GM18867 (cell line): Measurements from ENCODE around the gene GP1BB.

ENCODE experiments used
- ATAC-seq: cut with Tn5 transposase; IDR thresholded peaks from one replicate; pipeline ENCODE4 v1.9.1; 2021; ENCODE audit warnings: mild to moderate bottlenecking, moderate library complexity; ENCODE audit not compliant: unreplicated experiment

The GP1BB gene

DNA sequence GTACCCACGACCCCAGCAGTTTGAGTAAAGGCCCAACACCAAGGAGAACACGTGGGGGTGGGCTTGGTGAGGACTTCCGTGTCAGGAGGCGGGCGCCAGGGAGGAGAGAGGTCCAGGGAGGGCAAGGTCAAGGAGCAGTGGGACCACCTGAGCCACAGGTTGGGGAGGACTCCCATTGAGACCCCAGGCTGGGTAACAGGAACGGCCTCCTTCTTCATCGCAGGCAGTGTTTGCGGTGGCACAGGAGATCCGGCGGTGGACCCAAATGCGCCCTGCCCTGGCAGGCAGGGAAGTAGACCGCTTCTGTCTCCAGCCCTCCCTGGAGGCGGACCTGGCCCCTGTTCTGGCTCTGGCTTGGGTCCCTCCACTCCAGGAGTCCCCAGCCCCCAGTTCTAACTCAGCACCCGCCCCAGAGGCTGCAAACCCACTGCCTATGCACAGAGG, 31.4 kb downstream of the GP1BB start:
- ATAC-seq, result no peak

DNA sequence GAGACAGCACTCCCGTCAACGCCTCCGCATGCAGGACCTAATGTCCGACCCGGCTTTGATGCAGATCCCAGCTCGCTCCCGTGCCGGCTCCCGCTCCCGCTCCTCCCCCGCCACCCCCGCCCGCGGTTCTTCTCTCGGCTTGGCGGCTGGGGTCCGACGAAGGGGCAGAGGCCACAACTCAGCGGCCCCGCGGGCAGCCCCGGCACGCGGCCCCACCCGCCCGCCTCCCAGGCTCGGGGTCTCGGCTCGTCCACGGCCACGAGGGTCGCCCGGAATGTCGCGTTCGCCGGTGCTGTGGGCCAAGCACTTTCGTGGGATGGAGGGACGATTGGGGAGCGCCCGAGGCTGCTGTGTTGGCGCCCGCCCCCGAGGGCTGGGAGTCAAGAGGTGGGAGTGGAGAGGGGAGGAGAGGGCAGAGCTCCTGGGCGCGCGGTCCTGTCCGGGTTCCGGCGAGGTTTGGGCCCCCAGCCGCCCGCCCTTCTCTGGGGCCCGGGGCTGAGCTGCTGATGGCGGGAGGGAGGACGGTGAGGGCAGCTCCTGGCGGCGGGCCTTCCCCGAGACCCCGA, 31.9 kb downstream of the GP1BB start:
- no peak for ATAC-seq

DNA sequence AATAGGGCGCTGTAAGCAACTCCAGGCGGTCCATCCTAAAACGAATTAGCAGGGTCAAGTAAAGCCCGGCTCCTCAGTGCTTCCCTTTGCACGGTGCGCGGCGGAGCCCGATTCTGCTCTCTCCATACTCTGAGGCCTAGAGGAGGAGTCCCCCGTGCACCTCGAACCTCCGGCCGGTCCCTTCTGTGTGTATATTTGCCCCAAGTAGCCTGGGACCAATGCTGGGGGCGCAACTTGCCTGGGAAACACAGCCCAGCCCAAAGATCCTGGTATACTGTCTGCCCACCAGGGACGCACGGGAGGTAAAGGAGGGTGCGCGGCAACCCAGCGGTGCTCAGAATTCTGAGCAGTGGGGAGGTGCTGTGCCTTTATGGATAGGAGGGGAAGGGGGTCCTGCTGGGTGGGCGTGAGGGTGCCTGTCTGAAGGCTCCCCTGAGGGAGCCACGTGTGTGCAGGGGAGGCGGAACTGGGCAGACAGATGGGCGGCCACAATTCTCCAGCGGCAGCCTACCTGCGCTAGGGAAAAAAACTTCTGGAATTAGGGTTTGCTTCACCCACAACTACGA, 32.5 kb downstream of the GP1BB start:
- ATAC-seq, result no peak

DNA sequence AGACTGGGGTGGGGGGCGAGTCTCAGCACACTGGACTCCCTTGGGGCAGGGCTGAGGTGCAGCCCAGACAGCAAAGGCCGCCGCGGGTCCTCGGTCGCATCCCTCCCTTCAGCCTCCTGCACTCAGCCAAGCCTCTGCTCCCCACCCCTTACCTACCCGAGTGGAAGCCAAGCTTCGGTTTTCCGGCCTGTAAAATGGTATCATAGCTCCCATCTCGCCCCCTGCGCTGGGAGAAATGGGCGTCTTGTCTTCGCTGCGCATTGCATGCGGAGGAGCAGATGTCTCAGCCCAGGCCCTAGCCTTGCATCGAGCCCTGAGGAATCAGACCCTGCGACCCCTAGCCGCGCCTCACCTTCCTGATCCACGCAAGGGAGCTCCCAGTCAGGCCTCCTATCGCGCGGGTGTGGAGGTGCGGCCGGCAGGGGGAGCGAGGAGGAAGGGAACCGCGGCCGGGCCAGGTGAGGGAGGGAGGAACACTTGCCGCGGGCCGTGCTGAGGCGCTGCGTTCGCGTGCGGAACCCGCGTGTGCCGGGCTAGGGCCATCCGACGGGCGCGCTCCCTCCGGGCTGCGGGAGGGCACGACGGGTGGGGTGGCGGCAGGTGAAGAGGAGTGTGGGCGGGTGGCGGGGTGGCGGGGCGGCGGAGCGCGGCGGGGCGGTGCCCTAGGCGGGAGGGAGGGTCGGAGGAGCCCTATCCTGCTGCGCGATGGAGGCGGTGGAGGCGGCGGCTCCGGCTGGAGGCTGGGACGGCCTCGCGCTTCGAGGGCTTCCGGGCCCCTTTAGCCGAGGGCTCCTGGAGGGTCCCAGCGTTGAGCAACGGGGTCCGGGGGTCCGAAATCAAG, 33.2 kb downstream of the GP1BB start:
- ATAC-seq, result no peak

DNA sequence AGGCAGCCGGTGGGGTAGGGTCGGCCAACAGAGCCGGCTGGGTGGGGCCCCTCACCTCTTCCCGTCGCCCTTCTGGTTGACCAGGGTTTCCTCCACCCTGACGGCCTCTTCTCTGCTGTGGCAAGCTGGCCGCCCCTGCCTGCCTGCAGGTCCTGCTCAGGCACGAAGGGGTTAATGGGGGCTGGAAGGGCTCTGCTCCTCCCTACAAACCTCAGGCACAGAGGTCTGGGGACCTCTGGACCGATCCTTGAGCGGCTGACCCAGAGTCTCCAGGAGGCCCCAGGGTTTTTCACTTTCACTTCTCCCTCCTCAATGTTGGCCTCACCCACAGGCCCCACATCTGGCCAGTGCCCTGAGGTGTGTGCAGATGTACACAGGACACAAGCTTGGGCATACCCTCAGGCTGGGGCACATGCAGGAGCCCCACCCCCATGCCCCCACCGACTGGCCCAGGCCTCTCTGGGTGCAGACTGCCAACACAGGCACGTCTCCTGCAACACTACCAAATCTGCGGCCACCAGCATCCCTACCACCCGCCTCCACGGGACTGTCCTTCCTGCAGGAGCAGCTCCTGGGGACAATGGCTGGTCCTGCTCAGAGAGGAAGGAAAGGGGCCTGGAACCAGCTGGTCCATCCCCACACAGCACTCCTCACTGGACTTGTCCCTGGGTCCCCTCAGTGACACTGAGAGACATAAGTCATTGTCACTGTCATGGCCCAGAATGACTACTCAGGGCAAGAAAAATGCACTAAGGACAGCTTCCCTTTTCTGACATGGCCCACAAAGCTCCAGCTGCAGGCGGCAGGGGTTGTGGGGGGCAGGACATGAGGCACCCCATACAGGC, 34.0 kb downstream of the GP1BB start:
- no peak for ATAC-seq

DNA sequence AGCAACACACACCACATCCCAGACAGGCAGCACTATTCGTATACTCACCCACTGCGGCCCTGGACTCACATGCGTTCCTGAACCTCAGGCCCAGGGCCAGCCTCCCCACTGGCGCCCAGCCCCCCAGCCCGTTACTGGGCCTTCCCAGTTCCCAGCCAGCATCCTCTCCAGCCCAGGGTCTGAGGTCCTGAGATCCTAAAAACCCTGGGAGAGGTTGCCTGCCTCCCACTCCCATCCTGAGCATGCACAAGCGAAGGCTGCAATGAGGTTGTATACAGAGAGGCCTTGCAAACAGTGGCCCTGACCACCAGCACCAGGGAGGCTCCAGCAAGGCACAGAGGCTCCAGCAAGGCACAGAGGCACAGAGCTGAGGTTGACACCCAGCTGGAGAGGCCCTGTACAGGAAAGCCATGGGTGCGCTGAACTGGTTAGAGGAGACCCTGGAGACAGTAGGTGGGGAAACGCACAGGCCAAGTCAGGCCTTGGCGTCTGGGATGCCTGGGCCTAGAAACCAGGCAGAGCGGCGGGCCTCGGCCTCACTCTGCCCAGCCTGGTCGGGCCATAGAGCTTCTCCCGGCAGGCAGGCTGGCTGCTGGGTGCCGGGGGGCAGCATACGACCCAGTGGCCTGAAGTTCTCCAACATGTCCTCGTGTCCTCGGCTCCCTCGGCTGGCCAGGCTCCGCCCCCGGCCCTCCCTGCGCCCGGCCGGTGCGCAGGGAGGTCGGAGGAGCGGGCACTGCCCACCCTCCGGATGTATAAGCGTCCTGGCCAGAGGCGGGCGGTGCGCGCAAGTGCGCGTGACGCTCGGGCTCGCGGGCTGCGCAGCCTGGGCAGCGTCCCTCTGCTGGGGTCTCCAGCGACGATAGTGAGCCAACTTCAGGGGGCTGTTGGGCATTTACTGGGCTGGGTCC, 34.9 kb downstream of the GP1BB start:
- no peak for ATAC-seq

DNA sequence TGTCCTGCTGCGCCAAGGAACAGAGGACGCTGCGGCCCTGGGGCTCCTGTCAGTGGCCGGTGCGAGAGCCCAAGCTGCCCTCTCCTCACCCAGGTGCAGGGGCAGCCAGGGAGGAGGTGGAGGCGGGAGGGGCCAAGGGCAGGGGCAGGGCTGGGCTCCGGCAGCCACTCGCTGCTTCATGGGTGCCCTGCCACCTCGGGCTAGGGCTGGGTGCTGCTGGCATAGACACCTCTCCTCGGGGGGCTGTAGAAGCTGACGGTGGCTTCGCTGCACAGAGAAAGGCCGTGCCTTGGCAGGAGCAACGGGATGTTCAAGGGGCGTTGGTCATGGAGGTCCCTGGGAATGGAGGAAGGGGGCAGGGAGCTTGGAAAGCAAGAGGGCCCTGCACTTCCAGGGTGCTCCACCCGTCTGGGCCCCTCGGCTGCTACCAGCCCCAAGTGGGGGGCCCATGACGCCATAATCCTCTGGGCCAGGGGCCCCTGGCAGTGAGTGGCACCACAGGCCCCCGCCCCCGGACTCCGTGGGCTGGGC, 35.6 kb downstream of the GP1BB start:
- no peak for ATAC-seq

DNA sequence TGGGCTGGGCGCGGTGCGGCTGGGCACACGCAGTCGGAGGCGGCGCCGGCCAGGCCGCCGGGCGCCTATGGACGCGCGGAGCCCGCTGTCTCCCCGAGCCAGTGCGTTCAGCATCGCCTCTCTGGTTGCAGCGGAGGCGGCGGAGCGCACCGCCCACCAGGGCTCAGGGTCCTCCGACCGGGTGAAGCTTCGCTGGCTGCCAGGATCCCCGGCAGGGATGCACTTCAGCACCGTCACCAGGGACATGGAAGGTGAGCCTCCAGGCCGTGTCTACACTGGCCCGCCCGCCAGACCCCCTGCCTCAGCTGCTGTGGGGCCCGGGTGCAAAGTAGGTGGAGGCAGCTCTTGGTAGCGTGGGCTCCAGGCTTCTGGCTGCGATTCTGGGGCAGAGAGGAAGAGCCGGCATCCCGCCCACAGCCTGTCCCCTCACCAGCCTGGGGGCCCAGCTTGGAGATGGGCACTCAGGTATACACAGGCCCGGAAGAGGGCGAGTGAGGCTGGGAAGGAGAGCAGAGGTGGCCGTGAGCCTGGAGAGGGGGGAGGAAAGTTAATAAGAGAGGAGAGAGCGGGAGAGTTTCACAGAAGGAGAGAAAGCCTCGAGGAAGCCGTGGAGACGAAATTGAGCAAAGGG, 36.2 kb downstream of the GP1BB start:
- ATAC-seq, result no peak

DNA sequence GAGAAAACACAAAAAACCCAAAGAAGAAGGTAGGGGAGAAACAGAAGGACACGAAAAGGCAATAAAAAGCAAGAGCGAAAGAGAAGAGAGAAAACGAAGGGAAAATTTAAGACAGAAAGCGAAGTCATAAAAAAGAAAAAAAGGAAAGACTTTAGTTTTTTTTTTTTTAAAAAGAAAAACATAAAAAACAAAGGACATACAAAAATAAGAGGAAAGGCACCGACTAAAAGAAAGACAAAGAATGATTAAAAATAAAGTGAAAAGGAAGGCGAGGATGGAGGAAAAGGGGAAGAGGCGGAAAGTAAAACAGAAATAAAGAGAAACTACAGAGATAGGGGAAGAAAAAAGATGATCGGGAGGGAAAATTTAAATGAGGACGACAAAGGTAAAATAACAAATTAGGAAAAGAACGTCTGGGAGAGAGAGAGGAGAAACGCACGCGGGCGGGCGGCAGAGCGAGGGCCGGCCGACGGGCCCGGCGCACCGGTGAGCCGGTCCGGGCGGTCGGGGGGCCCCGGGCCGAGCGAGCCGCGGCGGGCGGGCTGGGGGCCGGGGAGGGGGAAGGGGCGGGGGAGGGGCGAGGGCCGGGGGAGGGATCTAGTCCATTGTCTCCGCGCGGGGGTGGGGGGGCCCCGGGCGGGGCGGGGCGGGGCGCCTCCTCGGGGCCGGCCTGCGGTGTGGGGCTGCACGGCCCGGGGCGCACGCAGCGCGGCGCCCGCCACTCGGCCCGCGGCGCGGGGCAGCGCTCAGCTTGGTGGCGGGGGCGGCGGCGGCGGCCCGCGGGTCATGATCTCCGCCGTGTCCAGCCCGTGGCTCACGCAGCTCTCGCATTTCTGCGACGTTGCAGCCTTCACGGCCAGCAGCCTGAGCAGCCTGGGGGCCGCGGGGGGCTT, 37.0 kb downstream of the GP1BB start, which contains the start of gene TBX1:
TSS of gene TBX1 (plus strand) at position 721 of the 893 bp plus-strand sequence. CDS start at position 787, 66 bp downstream.
- no peak for ATAC-seq

DNA sequence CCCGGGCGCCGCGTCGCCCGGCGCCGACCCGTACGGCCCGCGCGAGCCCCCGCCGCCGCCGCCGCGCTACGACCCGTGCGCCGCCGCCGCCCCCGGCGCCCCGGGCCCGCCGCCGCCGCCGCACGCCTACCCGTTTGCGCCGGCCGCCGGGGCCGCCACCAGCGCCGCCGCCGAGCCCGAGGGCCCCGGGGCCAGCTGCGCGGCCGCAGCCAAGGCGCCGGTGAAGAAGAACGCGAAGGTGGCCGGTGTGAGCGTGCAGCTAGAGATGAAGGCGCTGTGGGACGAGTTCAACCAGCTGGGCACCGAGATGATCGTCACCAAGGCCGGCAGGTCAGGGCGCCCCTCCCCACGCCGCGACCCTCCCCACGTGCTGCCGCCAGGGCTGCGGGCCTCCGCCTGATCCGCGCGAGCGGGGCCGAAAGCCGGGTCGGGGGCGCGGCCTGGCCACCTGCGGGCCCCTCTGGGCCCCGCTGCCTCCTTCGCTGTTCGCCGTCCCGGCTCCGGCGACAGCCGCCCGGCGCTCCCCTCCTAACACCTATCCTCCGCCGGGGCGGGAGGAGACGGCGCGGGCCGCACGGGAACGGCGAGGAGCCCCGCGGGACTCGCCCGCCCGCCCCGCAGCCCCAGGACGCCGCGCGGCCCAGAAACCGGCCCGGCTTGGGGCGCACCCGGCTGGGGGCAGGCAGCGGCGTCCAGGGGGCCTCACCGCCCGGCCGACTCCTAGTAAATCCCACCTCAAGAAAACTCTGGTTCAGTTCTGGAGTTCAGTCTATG, 37.8 kb downstream of the GP1BB start:
- ATAC-seq, result no peak

DNA sequence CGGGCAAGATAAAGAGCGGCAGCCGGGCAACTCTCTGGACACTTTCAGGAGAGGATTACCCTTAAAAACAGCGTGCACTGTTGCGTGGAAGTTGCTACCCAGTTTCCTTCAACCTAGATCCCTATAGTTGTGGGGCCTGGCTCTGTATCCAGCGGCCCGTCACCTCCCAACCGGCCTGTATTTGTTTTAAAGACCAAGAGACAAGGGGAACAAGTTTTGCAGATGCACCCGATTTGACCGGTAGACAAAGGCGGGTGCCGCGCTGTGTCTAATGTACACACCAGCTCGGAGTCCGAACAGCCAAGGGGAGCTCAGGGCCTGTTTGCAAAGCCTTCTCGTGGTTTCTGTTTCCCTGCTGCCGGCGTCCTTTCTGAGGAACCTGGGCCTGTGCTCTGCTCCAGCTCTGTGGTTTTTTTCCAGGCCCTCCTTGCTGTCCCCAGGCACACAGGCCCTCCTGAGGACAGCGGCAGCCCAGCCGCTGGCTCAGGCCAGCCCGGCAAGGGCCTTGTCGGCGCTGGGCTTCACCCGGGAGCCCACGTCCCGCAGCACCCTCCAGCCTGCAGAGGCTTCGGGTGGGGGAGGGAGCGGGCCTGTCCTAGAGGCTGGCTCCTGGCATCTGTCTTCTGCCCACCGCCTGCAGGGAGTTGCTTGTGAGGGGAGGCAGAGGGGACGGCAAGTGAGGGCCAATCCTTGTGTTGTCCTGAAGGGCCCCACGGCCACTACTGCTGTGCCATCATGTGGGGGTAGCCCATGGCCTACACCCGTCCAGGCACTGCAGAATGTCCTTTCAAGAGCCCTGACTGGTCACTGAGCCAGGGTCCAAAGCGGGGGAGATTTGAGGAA, 38.6 kb downstream of the GP1BB start:
- ATAC-seq, result no peak

DNA sequence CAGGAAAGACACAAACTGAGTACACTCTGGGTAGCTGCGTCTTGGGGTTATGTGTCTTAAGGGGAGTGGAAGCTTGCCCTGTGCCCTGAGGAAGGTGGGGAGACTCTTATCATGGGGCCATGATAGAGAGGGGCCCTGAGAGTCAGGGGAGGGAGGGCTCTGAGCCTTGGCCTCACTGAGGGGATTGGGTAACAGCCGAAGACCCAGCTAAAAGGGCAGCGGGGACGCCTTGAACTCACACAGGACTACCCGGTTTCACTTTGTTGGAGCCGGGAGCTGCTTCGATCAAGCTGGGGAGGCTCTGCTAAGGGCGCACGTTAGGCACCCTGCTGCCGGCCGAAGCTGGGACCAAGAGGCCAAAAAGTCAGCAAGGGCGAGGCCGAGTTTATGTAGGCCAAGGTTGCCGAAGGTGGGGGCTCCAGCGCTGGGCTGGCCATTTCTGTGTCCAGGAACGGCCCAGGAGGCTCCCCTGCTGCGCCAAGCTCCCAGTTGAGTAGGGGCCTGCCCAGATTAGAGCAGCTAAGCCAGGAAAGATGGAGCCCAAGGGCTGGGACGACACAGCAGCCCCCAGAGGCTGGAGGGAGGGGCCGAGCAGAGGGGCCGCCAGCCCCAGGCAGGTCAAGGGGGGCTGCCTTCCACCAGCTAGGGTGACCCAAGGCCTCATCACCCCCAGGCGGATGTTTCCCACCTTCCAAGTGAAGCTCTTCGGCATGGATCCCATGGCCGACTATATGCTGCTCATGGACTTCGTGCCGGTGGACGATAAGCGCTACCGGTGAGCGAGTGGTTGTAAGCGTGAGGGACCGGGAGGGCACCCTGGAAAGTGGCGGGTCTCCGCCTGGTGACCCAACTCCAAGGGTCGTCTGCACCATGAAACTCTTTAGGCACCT, 39.5 kb downstream of the GP1BB start:
- ATAC-seq, result no peak

DNA sequence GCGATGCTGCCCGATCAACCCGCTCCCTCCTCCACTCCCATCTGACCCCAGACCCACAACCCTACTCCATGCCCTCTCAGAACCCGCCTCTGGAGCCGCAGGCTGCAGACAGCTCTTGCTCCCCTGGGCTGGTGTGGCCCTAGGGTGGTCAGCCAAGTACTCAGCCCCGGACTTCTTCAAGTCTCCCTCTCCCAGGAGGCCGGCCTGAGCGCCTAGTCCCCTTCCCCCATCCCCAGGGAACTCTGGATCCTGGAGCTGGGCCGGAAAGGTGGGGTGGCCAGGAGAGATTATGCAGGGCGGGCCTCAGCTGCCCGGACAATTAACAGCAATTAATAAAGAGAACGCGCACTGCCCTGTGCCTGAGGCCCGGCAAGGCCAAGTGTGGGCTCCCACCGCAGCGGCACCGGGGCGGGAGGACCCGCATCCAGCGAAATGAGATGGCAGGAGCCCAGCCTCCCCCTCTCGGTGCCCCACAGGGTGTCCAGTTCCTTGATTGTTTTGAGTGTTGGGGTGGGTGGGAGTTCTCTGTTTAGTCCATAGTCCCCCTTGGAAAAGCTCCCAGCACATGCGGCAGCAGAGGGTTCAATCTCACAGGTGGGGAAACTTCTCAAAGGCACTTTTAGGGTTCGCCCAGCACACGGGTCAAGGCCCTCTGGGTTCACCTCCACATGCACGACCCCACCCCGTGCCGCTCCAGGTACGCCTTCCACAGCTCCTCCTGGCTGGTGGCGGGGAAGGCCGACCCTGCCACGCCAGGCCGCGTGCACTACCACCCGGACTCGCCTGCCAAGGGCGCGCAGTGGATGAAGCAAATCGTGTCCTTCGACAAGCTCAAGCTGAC, 40.3 kb downstream of the GP1BB start:
- ATAC-seq, result no peak

DNA sequence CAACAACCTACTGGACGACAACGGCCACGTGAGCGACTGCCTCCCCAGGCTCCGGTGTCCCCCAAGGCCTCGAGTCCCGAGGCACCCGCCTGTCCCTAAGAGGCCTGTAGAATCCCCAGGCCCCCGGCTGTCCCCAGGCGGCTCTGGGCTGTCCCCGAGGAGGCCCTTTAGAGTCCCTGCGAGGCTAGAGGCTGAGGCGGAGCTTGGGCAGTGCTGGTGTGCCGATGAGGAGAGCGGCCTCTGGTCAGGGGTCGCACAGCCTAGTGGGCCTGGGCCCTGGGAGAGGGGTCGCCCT, 40.9 kb downstream of the GP1BB start:
- no peak for ATAC-seq
